ENCODE results near the gene ADAT3.

DNA sequence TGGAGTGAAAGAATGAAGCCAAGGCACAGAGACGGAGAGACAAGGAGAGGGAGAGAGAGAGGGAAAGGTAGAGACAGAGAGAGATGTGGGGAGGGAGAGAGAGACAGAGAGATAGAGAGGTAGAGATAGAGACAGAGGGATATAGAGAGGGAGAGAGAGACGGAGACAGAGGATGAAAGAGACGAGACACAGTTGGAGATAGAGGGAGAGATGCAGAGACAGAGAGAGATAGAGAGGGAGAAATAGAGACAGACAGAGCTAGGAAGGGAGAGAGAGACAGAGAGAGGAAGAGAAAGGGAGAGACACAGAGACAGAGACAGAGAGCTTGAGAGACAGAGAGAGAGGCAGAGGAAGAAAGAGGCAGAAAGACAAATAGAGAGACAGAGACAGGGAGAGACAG lies 31.2 kb downstream of the ADAT3 start:
- TF ChIP-seq, protein P1, sequence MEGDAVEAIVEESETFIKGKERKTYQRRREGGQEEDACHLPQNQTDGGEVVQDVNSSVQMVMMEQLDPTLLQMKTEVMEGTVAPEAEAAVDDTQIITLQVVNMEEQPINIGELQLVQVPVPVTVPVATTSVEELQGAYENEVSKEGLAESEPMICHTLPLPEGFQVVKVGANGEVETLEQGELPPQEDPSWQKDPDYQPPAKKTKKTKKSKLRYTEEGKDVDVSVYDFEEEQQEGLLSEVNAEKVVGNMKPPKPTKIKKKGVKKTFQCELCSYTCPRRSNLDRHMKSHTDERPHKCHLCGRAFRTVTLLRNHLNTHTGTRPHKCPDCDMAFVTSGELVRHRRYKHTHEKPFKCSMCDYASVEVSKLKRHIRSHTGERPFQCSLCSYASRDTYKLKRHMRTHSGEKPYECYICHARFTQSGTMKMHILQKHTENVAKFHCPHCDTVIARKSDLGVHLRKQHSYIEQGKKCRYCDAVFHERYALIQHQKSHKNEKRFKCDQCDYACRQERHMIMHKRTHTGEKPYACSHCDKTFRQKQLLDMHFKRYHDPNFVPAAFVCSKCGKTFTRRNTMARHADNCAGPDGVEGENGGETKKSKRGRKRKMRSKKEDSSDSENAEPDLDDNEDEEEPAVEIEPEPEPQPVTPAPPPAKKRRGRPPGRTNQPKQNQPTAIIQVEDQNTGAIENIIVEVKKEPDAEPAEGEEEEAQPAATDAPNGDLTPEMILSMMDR (IDR thresholded peaks at IDR 0.05): no peak
- TF ChIP-seq POLR2A (IDR thresholded peaks at IDR 0.05): no peak
